ENCODE data around the gene PLCB4.

DNA sequence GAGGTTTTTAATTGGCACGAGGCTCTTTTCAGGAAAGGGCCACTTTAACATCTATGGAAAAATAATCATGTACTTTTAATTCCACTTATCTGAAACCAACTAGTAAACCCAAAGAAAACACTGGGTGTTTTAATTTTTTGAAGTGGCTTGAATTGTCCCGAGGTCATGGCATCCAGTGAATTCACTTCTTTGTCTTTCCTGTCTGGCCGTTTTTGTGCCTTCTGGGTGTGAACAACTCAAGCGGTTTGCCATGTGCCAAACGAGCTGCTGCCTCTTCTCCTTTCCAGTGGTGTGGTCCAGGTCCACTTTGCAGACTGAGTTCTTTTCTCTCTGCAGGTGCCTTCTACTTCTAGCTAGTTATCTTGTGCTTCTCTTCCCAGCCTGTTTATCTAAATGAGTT, 117.5 kb downstream of the PLCB4 start:
- TF ChIP-seq, protein P1, sequence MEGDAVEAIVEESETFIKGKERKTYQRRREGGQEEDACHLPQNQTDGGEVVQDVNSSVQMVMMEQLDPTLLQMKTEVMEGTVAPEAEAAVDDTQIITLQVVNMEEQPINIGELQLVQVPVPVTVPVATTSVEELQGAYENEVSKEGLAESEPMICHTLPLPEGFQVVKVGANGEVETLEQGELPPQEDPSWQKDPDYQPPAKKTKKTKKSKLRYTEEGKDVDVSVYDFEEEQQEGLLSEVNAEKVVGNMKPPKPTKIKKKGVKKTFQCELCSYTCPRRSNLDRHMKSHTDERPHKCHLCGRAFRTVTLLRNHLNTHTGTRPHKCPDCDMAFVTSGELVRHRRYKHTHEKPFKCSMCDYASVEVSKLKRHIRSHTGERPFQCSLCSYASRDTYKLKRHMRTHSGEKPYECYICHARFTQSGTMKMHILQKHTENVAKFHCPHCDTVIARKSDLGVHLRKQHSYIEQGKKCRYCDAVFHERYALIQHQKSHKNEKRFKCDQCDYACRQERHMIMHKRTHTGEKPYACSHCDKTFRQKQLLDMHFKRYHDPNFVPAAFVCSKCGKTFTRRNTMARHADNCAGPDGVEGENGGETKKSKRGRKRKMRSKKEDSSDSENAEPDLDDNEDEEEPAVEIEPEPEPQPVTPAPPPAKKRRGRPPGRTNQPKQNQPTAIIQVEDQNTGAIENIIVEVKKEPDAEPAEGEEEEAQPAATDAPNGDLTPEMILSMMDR (IDR thresholded peaks at IDR 0.05) = no peak
- TF ChIP-seq, protein P2, sequence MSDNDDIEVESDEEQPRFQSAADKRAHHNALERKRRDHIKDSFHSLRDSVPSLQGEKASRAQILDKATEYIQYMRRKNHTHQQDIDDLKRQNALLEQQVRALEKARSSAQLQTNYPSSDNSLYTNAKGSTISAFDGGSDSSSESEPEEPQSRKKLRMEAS (IDR thresholded peaks at IDR 0.05; ENCODE audit: low read depth) = no peak
- TF ChIP-seq, protein P3, sequence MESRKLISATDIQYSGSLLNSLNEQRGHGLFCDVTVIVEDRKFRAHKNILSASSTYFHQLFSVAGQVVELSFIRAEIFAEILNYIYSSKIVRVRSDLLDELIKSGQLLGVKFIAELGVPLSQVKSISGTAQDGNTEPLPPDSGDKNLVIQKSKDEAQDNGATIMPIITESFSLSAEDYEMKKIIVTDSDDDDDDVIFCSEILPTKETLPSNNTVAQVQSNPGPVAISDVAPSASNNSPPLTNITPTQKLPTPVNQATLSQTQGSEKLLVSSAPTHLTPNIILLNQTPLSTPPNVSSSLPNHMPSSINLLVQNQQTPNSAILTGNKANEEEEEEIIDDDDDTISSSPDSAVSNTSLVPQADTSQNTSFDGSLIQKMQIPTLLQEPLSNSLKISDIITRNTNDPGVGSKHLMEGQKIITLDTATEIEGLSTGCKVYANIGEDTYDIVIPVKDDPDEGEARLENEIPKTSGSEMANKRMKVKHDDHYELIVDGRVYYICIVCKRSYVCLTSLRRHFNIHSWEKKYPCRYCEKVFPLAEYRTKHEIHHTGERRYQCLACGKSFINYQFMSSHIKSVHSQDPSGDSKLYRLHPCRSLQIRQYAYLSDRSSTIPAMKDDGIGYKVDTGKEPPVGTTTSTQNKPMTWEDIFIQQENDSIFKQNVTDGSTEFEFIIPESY (IDR thresholded peaks at IDR 0.05; ENCODE audit: borderline replicate concordance, low read depth) = no peak
- TF ChIP-seq TAF1 (IDR thresholded peaks at IDR 0.05; ENCODE audit: borderline replicate concordance, low read depth, low read length) = no peak
- TF ChIP-seq GABPA (IDR thresholded peaks at IDR 0.05; ENCODE audit: low read depth) = no peak
- TF ChIP-seq TEAD4 (IDR thresholded peaks at IDR 0.05; ENCODE audit: borderline replicate concordance, insufficient read depth) = no peak
- TF ChIP-seq EP300 (IDR thresholded peaks at IDR 0.05; ENCODE audit: borderline replicate concordance in 1 of 2, low read depth in 1 of 2, low read length in 1 of 2) = no peak
- TF ChIP-seq ELF1 (IDR thresholded peaks at IDR 0.05) = no peak

Data from SK-N-SH (cell line).